Nephron (organoid): Measurements from ENCODE around the gene OR5B2.

Experiments
- H3K27ac Mint-ChIP-seq, 3 experiments: 2 replicates each; pipeline ENCODE4 v1.8.0; 2020; ENCODE audit warnings: mixed read lengths in 3 of 3, mild to moderate bottlenecking in 2 of 3, moderate library complexity in 1 of 3
- H3K27me3 Mint-ChIP-seq: 2 replicates; pipeline ENCODE4 v1.8.0; 2021; ENCODE audit warnings: low read depth, mild to moderate bottlenecking, moderate library complexity, mixed read lengths
- H3K36me3 Mint-ChIP-seq: 2 replicates; pipeline ENCODE4 v1.8.0; 2020; ENCODE audit warnings: low read depth, mixed read lengths
- H3K4me1 Mint-ChIP-seq: 2 replicates; pipeline ENCODE4 v1.8.0; 2020; ENCODE audit warnings: mixed read lengths
- H3K4me3 Mint-ChIP-seq, 3 experiments: 2 replicates each; pipeline ENCODE4 v1.8.0; 2020; ENCODE audit warnings: mild to moderate bottlenecking in 3 of 3, mixed read lengths in 3 of 3, moderate library complexity in 2 of 3
- H3K9me3 Mint-ChIP-seq: 2 replicates; pipeline ENCODE4 v1.8.0; 2020; ENCODE audit warnings: mixed read lengths
- CTCF ChIP-seq, 3 experiments: fragments of 200-600 bp; sonication (generic); IDR thresholded peaks; one replicate each; pipeline ENCODE4 v1.5.0; 2021; ENCODE audit warnings: antibody characterized with exemption in 3 of 3; ENCODE audit not compliant: unreplicated experiment in 3 of 3

OR5B2 gene

DNA sequence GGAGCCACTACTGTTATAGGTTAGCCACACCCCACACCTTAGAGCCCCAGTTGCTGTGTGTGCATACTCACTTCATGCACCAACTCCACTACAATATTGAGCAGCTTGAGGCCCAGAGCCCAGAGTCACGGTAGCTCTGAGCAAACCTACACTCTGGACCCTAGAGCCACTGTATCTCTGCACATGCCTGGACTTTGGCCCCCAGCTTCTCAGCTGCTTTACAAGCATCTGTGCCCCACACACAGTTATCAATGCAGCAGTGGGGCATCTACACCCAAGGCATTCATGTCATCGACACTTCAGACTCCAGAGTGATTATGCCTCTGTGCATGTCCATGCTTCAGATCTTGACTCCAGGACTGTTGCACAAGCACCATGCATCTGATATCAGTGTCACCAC, 16.4 kb upstream of the OR5B2 start:
- no peak for TF ChIP-seq CTCF (IDR thresholded peaks at IDR 0.05; ENCODE audit: unreplicated experiment in 3 of 3)

GRCh38 chr11:58442136-58442535, 14.2 kb upstream of the OR5B2 start, which contains the start of gene OR5B12:
TSS of gene OR5B12 (minus strand) at chr11:58442236. CDS start at chr11:58440151, 2,085 bp downstream.
- TF ChIP-seq CTCF (IDR thresholded peaks at IDR 0.05; ENCODE audit: unreplicated experiment in 3 of 3): no peak
- Mint-ChIP-seq H3K4me1 (no peaks in the 10 kb centered on the region), H3K27me3 (peaks cover 3% of the 10 kb centered on the region), H3K4me3 (no peak within 1 kb of the TSS), H3K36me3 (no peaks in the 10 kb centered on the region), H3K9me3 (peaks cover 2% of the 10 kb centered on the region), H3K27ac (no peak within 1 kb of the TSS)

More for the DNA sequence above, 16.4 kb upstream of the OR5B2 start:
- Mint-ChIP-seq H3K27ac (no peak overlapping the region), H3K4me3 (no peak overlapping the region), H3K9me3 (peaks cover 6% of the 10 kb centered on the region), H3K4me1 (no peaks in the 10 kb centered on the region), H3K27me3 (peaks cover 3% of the 10 kb centered on the region), H3K36me3 (no peaks in the 10 kb centered on the region)

GRCh38 chr11:58438486-58438885, 10.6 kb upstream of the OR5B2 start:
- H3K9me3 Mint-ChIP-seq: no peaks in the 10 kb centered on the region
- TF ChIP-seq CTCF (IDR thresholded peaks at IDR 0.05; ENCODE audit: unreplicated experiment in 3 of 3): no peak
- H3K4me3 Mint-ChIP-seq: no peak overlapping the region
- H3K4me1 Mint-ChIP-seq: no peaks in the 10 kb centered on the region
- no peak overlapping the region for H3K27ac Mint-ChIP-seq
- no peaks in the 10 kb centered on the region for H3K36me3 Mint-ChIP-seq
- H3K27me3 Mint-ChIP-seq: peaks cover 3% of the 10 kb centered on the region

DNA sequence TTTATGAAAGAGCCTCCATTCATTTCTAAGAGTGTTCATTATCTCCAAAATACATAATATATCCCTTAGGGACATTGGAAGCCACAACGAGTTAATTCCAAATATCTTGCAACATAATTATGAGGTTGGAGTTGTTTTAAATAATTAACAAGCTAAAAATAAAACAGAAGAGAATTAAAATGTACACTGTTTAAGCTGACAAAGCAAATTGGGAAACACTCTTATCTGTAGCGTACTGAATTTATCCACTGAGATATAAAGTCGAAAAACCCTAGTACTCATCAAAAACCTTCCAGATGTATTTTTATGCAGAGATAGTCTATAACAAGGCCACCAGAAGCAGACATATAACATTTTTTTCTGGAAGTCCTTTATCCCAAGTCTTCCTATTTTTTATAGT, 6.3 kb upstream of the OR5B2 start:
- H3K36me3 Mint-ChIP-seq: no peaks in the 10 kb centered on the region
- no peaks in the 10 kb centered on the region for H3K4me1 Mint-ChIP-seq
- no peaks in the 10 kb centered on the region for H3K27me3 Mint-ChIP-seq
- H3K4me3 Mint-ChIP-seq: no peak overlapping the region
- H3K9me3 Mint-ChIP-seq: no peaks in the 10 kb centered on the region
- TF ChIP-seq CTCF (IDR thresholded peaks at IDR 0.05; ENCODE audit: unreplicated experiment in 3 of 3): no peak
- H3K27ac Mint-ChIP-seq: no peak overlapping the region

GRCh38 chr11:58433638-58434203, 5.8 kb upstream of the OR5B2 start:
- H3K4me3 Mint-ChIP-seq: no peak overlapping the region
- no peaks in the 10 kb centered on the region for H3K9me3 Mint-ChIP-seq
- no peaks in the 10 kb centered on the region for H3K4me1 Mint-ChIP-seq
- no peak overlapping the region for H3K27ac Mint-ChIP-seq
- no peaks in the 10 kb centered on the region for H3K36me3 Mint-ChIP-seq
- no peak for TF ChIP-seq CTCF (IDR thresholded peaks at IDR 0.05; ENCODE audit: unreplicated experiment in 3 of 3)
- H3K27me3 Mint-ChIP-seq: no peaks in the 10 kb centered on the region

DNA sequence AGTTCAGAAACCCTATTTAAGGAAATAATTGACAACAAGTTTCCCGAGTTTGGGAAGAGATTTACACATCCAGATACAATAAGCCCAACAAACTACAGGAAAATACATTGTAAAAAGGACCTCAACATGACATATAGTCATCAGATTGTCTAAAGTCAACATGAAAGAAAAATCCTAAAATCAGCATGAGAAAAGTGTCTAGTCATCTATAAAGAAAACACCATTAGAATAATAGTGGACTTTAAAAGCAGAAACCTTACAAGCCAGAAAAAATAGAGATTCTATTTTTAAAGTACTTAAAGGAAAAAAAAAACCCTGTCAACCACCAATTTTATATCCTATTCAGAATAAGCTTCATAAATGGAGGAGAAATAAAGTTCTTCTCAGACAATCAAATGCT, 1.4 kb upstream of the OR5B2 start:
- no peak overlapping the region for H3K27ac Mint-ChIP-seq
- no peak for TF ChIP-seq CTCF (IDR thresholded peaks at IDR 0.05; ENCODE audit: unreplicated experiment in 3 of 3)
- no peak overlapping the region for H3K4me3 Mint-ChIP-seq
- no peaks in the 10 kb centered on the region for H3K9me3 Mint-ChIP-seq
- no peaks in the 10 kb centered on the region for H3K36me3 Mint-ChIP-seq
- H3K27me3 Mint-ChIP-seq: no peaks in the 10 kb centered on the region
- H3K4me1 Mint-ChIP-seq: no peaks in the 10 kb centered on the region
